Activated naive CD4-positive, alpha-beta T cell treated with anti-CD3 and anti-CD28 coated beads for 36 hours (primary cell): Measurements from ENCODE around the gene FAHD1. TPM values are rescaled to one million over a fixed set of nuclear protein-coding genes. Genes with fewer than 3 reads are reported as not detected.
A peak's percentile ranks its signal among the peaks of the same experiment; 100 is the strongest.
"Not testable (repeated sequence)": the region's sequence is repeated elsewhere in the genome, so short reads cannot be mapped to it uniquely, and the experiment has no call there.

Experiments
- CTCF ChIA-PET: fragments of 350-600 bp; sonication (Branson Sonifier 250); formaldehyde crosslinking; loops from one replicate; lab custom pipeline; 2021; ENCODE audit warnings: antibody characterized with exemption; lab: Charles Lee
- DNase-seq: peaks from one replicate; pipeline ENCODE4 v3.0.0-alpha.2; 2020
- H3K27ac Mint-ChIP-seq: one replicate; pipeline ENCODE4 v1.8.0; 2021; ENCODE audit warnings: mild to moderate bottlenecking, mixed read lengths
- H3K27me3 Mint-ChIP-seq: one replicate; pipeline ENCODE4 v1.8.0; 2021; ENCODE audit warnings: low read depth, mixed read lengths
- H3K36me3 Mint-ChIP-seq: one replicate; pipeline ENCODE4 v1.8.0; 2021; ENCODE audit warnings: low read depth, mixed read lengths
- H3K4me1 Mint-ChIP-seq: one replicate; pipeline ENCODE4 v1.8.0; 2021; ENCODE audit warnings: low read depth, mixed read lengths
- H3K4me3 Mint-ChIP-seq: one replicate; pipeline ENCODE4 v1.8.0; 2021; ENCODE audit warnings: mild to moderate bottlenecking, moderate library complexity, mixed read lengths
- H3K9me3 Mint-ChIP-seq: one replicate; pipeline ENCODE4 v1.8.0; 2021; ENCODE audit warnings: mixed read lengths
- intact Hi-C: fragments of 100-400 bp; cut with micrococcal nuclease; formaldehyde crosslinking; loops from one replicate; pipeline ENCODE4 v1.15.1; 2023
- total RNA-seq, 2 experiments: library from RNA; stranded (reverse); gene quantifications; one replicate each; pipeline ENCODE4 v1.2.3, GENCODE V29; 2021

The FAHD1 gene
- total RNA-seq, 2 experiments from 2014 or later = 6.0 to 7.3 TPM

- H3K36me3 Mint-ChIP-seq = no peaks in the 10 kb centered on the region
- DNase-seq = no peak
- H3K4me1 Mint-ChIP-seq = peaks cover 3% of the 10 kb centered on the region
- no peaks in the 10 kb centered on the region for H3K9me3 Mint-ChIP-seq
- H3K27ac Mint-ChIP-seq = no peak overlapping the region
- CTCF ChIA-PET = no interaction called here
- peaks cover 8% of the 10 kb centered on the region for H3K27me3 Mint-ChIP-seq
- intact Hi-C loops = no loop called here
- H3K4me3 Mint-ChIP-seq = no peak overlapping the region
Observed at GRCh38 chr16:1870365-1871082, 43.5 kb downstream of the FAHD1 start.

- Mint-ChIP-seq H3K9me3 (no peaks in the 10 kb centered on the region), H3K27me3 (peaks cover 11% of the 10 kb centered on the region), H3K27ac (no peak within 1 kb of the TSS), H3K4me1 (peaks cover 3% of the 10 kb centered on the region), H3K4me3 (peak within 1 kb of the TSS; percentile 62), H3K36me3 (no peaks in the 10 kb centered on the region)
- CTCF ChIA-PET = interaction anchor here (0.6 to 1.3 kb wide), 2 partner anchors 8 to 57 kb away, joined by 4 read pairs; no protein-coding TSS in a partner anchor
- peak; percentile 29 for DNase-seq
- intact Hi-C loops = no loop called here
Observed at GRCh38 chr16:1871974-1872635, 45.1 kb downstream of the FAHD1 start, which contains the start of gene MEIOB. Gene MEIOB, minus strand, starts transcription at chr16:1872164. Its CDS starts 3,989 bp downstream, at chr16:1868175.

- no peak overlapping the region for H3K27ac Mint-ChIP-seq
- H3K4me3 Mint-ChIP-seq = no peak overlapping the region
- intact Hi-C loops = no loop called here
- no peaks in the 10 kb centered on the region for H3K9me3 Mint-ChIP-seq
- H3K4me1 Mint-ChIP-seq = peaks cover 3% of the 10 kb centered on the region
- DNase-seq = no peak
- peaks cover 18% of the 10 kb centered on the region for H3K27me3 Mint-ChIP-seq
- CTCF ChIA-PET = interaction anchor here (1.2 kb wide), 1 partner anchor 52 kb away, joined by 3 read pairs; no protein-coding TSS in a partner anchor
- H3K36me3 Mint-ChIP-seq = no peaks in the 10 kb centered on the region
Observed at GRCh38 chr16:1874854-1875253, 47.8 kb downstream of the FAHD1 start.

GRCh38 chr16:1876066-1876465 lies 49.1 kb downstream of the FAHD1 start:
- H3K27me3 Mint-ChIP-seq = peaks cover 18% of the 10 kb centered on the region
- H3K36me3 Mint-ChIP-seq, H3K4me1 Mint-ChIP-seq, H3K9me3 Mint-ChIP-seq, DNase-seq, H3K4me3 Mint-ChIP-seq, H3K27ac Mint-ChIP-seq, intact Hi-C loops: not testable (repeated sequence)
- CTCF ChIA-PET = interaction anchor here (1.2 kb wide), 1 partner anchor 51 kb away, joined by 3 read pairs; no protein-coding TSS in a partner anchor

- Mint-ChIP-seq H3K4me3 (no peak overlapping the region), H3K4me1 (peaks cover 3% of the 10 kb centered on the region), H3K9me3 (no peaks in the 10 kb centered on the region), H3K27ac (no peak overlapping the region), H3K27me3 (peaks cover 18% of the 10 kb centered on the region), H3K36me3 (no peaks in the 10 kb centered on the region)
- CTCF ChIA-PET = no interaction called here
- no peak for DNase-seq
- intact Hi-C loops = no loop called here
Observed at GRCh38 chr16:1876468-1876867, 49.5 kb downstream of the FAHD1 start.

- Mint-ChIP-seq H3K27me3 (peaks cover 18% of the 10 kb centered on the region), H3K4me1 (peaks cover 3% of the 10 kb centered on the region), H3K27ac (no peak overlapping the region), H3K4me3 (no peak overlapping the region), H3K9me3 (no peaks in the 10 kb centered on the region), H3K36me3 (no peaks in the 10 kb centered on the region)
- intact Hi-C loops = no loop called here
- DNase-seq = no peak
- CTCF ChIA-PET = interaction anchor here (0.7 kb wide), 1 partner anchor 14 kb away, joined by 3 read pairs; no protein-coding TSS in a partner anchor
Observed at GRCh38 chr16:1877089-1877488, 50.1 kb downstream of the FAHD1 start.

- H3K9me3 Mint-ChIP-seq = no peaks in the 10 kb centered on the region
- CTCF ChIA-PET = interaction anchor here (0.7 to 1.0 kb wide), 2 partner anchors 12 to 15 kb away, joined by 3 read pairs; no protein-coding TSS in a partner anchor
- H3K27me3 Mint-ChIP-seq = peaks cover 12% of the 10 kb centered on the region
- H3K27ac Mint-ChIP-seq = no peak overlapping the region
- H3K36me3 Mint-ChIP-seq = no peaks in the 10 kb centered on the region
- no peaks in the 10 kb centered on the region for H3K4me1 Mint-ChIP-seq
- no peak overlapping the region for H3K4me3 Mint-ChIP-seq
- intact Hi-C loops = no loop called here
- no peak for DNase-seq
Observed at GRCh38 chr16:1877804-1878203, 50.8 kb downstream of the FAHD1 start.

GRCh38 chr16:1878256-1878655 lies 51.2 kb downstream of the FAHD1 start:
- H3K36me3 Mint-ChIP-seq = no peaks in the 10 kb centered on the region
- no peaks in the 10 kb centered on the region for H3K4me1 Mint-ChIP-seq

More at GRCh38 chr16:1878256-1878655, 51.2 kb downstream of the FAHD1 start:
- CTCF ChIA-PET = interaction anchor here (1.0 kb wide), 1 partner anchor 13 kb away, joined by 3 read pairs; no protein-coding TSS in a partner anchor
- intact Hi-C loops = no loop called here
- no peak overlapping the region for H3K27ac Mint-ChIP-seq
- H3K4me3 Mint-ChIP-seq = no peak overlapping the region
- DNase-seq = no peak
- H3K9me3 Mint-ChIP-seq = no peaks in the 10 kb centered on the region
- H3K27me3 Mint-ChIP-seq = peaks cover 12% of the 10 kb centered on the region

Other genes with a start within 250 kb of the FAHD1 start
- 10 to 100 TPM; 10.6 to 14.3 TPM for gene IFT140, start 215.1 kb upstream of the FAHD1 start, total RNA-seq
- 10 to 100 TPM; 11.3 to 15.7 TPM for gene CRAMP1, start 214.8 kb upstream of the FAHD1 start, total RNA-seq
- gene JPT2, start 148.9 kb upstream of the FAHD1 start, total RNA-seq = 10 to 100 TPM; 54.0 to 69.4 TPM
- gene MAPK8IP3, start 121.0 kb upstream of the FAHD1 start, total RNA-seq = 10 to 100 TPM; 46.5 to 50.7 TPM
- 10 to 100 TPM; 39.4 to 44.1 TPM for gene NME3, start 55.7 kb upstream of the FAHD1 start, total RNA-seq
- 1 to 10 TPM; 7.7 to 7.8 TPM for gene EME2, start 54.4 kb upstream of the FAHD1 start, total RNA-seq
- 100 to 1,000 TPM; 122 to 138 TPM for gene MRPS34, start 54.1 kb upstream of the FAHD1 start, total RNA-seq
- 10 to 100 TPM; 14.0 to 17.0 TPM for gene SPSB3, start 44.6 kb upstream of the FAHD1 start, total RNA-seq
- 10 to 100 TPM; 37.9 to 42.4 TPM for gene NUBP2, start 44.2 kb upstream of the FAHD1 start, total RNA-seq
- not detected for gene IGFALS, start 33.5 kb upstream of the FAHD1 start, total RNA-seq
- 10 to 100 TPM; 29.9 to 30.1 TPM for gene HAGH, start 381 bp upstream of the FAHD1 start, total RNA-seq
- gene MEIOB, start 45.0 kb downstream of the FAHD1 start, total RNA-seq = under 1 TPM; 0.52 to 0.76 TPM
- not detected for gene HS3ST6, start 91.2 kb downstream of the FAHD1 start, total RNA-seq
- 10 to 100 TPM in 1 of 2 experiments, 1 to 10 TPM in 1; 8.5 to 11.0 TPM for gene MSRB1, start 116.0 kb downstream of the FAHD1 start, total RNA-seq
- gene RPL3L, start 127.5 kb downstream of the FAHD1 start, total RNA-seq = not detected
- 100 to 1,000 TPM; 111 TPM for gene NDUFB10, start 132.3 kb downstream of the FAHD1 start, total RNA-seq
- gene RPS2, start 137.6 kb downstream of the FAHD1 start, total RNA-seq = 1,000 to 10,000 TPM; 7,042 to 7,057 TPM
- not detected for gene RNF151, start 139.7 kb downstream of the FAHD1 start, total RNA-seq
- 10 to 100 TPM; 36.5 to 38.0 TPM for gene TBL3, start 144.8 kb downstream of the FAHD1 start, total RNA-seq
- gene NOXO1, start 154.3 kb downstream of the FAHD1 start, total RNA-seq = not detected
- gene GFER, start 157.0 kb downstream of the FAHD1 start, total RNA-seq = 10 to 100 TPM; 29.8 to 30.1 TPM
- gene SYNGR3, start 162.8 kb downstream of the FAHD1 start, total RNA-seq = 1 to 10 TPM; 5.7 to 7.2 TPM
- gene ZNF598, start 182.6 kb downstream of the FAHD1 start, total RNA-seq = 10 to 100 TPM; 88.8 to 93.5 TPM
- 1 to 10 TPM; 1.3 to 1.9 TPM for gene NPW, start 192.6 kb downstream of the FAHD1 start, total RNA-seq
- gene NHERF2, start 199.7 kb downstream of the FAHD1 start, total RNA-seq = 1 to 10 TPM; 1.5 to 2.1 TPM
- 10 to 100 TPM; 20.1 to 24.1 TPM for gene NTHL1, start 220.6 kb downstream of the FAHD1 start, total RNA-seq
- gene TSC2, start 220.8 kb downstream of the FAHD1 start, total RNA-seq = 10 to 100 TPM; 72.3 to 72.7 TPM